ENCODE measurements around the gene SULT4A1.
"Not testable (repeated sequence)": the region's sequence is repeated elsewhere in the genome, so short reads cannot be mapped to it uniquely, and the experiment has no call there.

SULT4A1 gene

GRCh38 chr22:43862074-43862881 is at the start of gene SULT4A1:
SULT4A1 (minus strand) TSS chr22:43862513; CDS start chr22:43862382, 131 bp downstream.
- peaks cover 82% of the 10 kb centered on the region for H3K27me3 Mint-ChIP-seq
- H3K27ac Mint-ChIP-seq = no peak within 1 kb of the TSS
- no peak for DNase-seq
- peaks cover under 1 to 3% of the 10 kb centered on the region in 2 donors for H3K9me3 Mint-ChIP-seq
- peak within 1 kb of the TSS; percentile 37 to 64 for H3K4me3 Mint-ChIP-seq
- peaks cover 4% of the 10 kb centered on the region for H3K4me1 Mint-ChIP-seq
- no peak for ATAC-seq

- Mint-ChIP-seq H3K4me1 (no peaks in the 10 kb centered on the region), H3K27ac (no peak overlapping the region), H3K4me3 (no peak overlapping the region), H3K9me3 (no peaks in the 10 kb centered on the region), H3K27me3 (peaks cover 45% of the 10 kb centered on the region)
- DNase-seq (no peak), ATAC-seq (no peak)
Observed at GRCh38 chr22:43911351-43911750, 49.0 kb upstream of the SULT4A1 start.

- peaks cover 45% of the 10 kb centered on the region for H3K27me3 Mint-ChIP-seq
- H3K27ac Mint-ChIP-seq = peak overlapping the region in 1 of 2 donors; percentile 10
- H3K4me3 Mint-ChIP-seq = no peak overlapping the region
- no peaks in the 10 kb centered on the region for H3K4me1 Mint-ChIP-seq
- DNase-seq (no peak), ATAC-seq (no peak)
- no peaks in the 10 kb centered on the region for H3K9me3 Mint-ChIP-seq
Observed at GRCh38 chr22:43910178-43910695, 47.9 kb upstream of the SULT4A1 start.

GRCh38 chr22:43909708-43910107 is 47.4 kb upstream of the SULT4A1 start:
- H3K4me1 Mint-ChIP-seq = no peaks in the 10 kb centered on the region
- H3K9me3 Mint-ChIP-seq = no peaks in the 10 kb centered on the region
- H3K4me3 Mint-ChIP-seq = no peak overlapping the region
- ATAC-seq (no peak), DNase-seq (no peak)
- H3K27ac Mint-ChIP-seq = no peak overlapping the region
- peaks cover 45% of the 10 kb centered on the region for H3K27me3 Mint-ChIP-seq

- H3K27ac Mint-ChIP-seq = no peak overlapping the region
- H3K4me1 Mint-ChIP-seq = no peaks in the 10 kb centered on the region
- peaks cover 32% of the 10 kb centered on the region for H3K27me3 Mint-ChIP-seq
- ATAC-seq (no peak), DNase-seq (no peak)
- H3K9me3 Mint-ChIP-seq = no peaks in the 10 kb centered on the region
- H3K4me3 Mint-ChIP-seq = no peak overlapping the region
Observed at GRCh38 chr22:43905681-43906080, 43.4 kb upstream of the SULT4A1 start.

- peaks cover 19% of the 10 kb centered on the region for H3K27me3 Mint-ChIP-seq
- not testable (repeated sequence) for H3K27ac Mint-ChIP-seq, ATAC-seq, H3K4me3 Mint-ChIP-seq, H3K9me3 Mint-ChIP-seq, H3K4me1 Mint-ChIP-seq
- peak; percentile 19 to 27 for DNase-seq
Observed at GRCh38 chr22:43904412-43904811, 42.1 kb upstream of the SULT4A1 start.

- not testable (repeated sequence) for H3K9me3 Mint-ChIP-seq, ATAC-seq, H3K4me1 Mint-ChIP-seq, DNase-seq, H3K27ac Mint-ChIP-seq, H3K4me3 Mint-ChIP-seq
- H3K27me3 Mint-ChIP-seq = peaks cover 17% of the 10 kb centered on the region
Observed at GRCh38 chr22:43903033-43903432, 40.7 kb upstream of the SULT4A1 start.

GRCh38 chr22:43901976-43902643 is 39.8 kb upstream of the SULT4A1 start:
- Mint-ChIP-seq H3K4me3 (no peak overlapping the region), H3K9me3 (no peaks in the 10 kb centered on the region), H3K27ac (no peak overlapping the region), H3K27me3 (peaks cover 17% of the 10 kb centered on the region), H3K4me1 (no peaks in the 10 kb centered on the region)
- ATAC-seq (no peak), DNase-seq (no peak)

- Mint-ChIP-seq H3K27ac (no peak overlapping the region), H3K4me1 (no peaks in the 10 kb centered on the region), H3K4me3 (no peak overlapping the region), H3K9me3 (no peaks in the 10 kb centered on the region), H3K27me3 (peaks cover 24% of the 10 kb centered on the region)
- ATAC-seq (no peak), DNase-seq (no peak)
Observed at GRCh38 chr22:43900206-43900605, 37.9 kb upstream of the SULT4A1 start.

- Mint-ChIP-seq H3K9me3 (no peaks in the 10 kb centered on the region), H3K4me1 (no peaks in the 10 kb centered on the region), H3K4me3 (no peak overlapping the region), H3K27ac (no peak overlapping the region), H3K27me3 (peaks cover 23% of the 10 kb centered on the region)
- ATAC-seq = no peak
- DNase-seq = no peak
Observed at GRCh38 chr22:43897751-43898261, 35.5 kb upstream of the SULT4A1 start.

- no peak for DNase-seq
- peaks cover 10% of the 10 kb centered on the region for H3K4me1 Mint-ChIP-seq
- H3K27ac Mint-ChIP-seq = no peak overlapping the region
- H3K4me3 Mint-ChIP-seq = no peak overlapping the region
- H3K27me3 Mint-ChIP-seq = peaks cover 37% of the 10 kb centered on the region
- no peak for ATAC-seq
- no peaks in the 10 kb centered on the region for H3K9me3 Mint-ChIP-seq
Observed at GRCh38 chr22:43895986-43896645, 33.8 kb upstream of the SULT4A1 start.

- Mint-ChIP-seq H3K27ac (no peak overlapping the region), H3K27me3 (peaks cover 54% of the 10 kb centered on the region), H3K4me3 (no peak overlapping the region), H3K4me1 (peaks cover 10% of the 10 kb centered on the region), H3K9me3 (no peaks in the 10 kb centered on the region)
- no peak for ATAC-seq
- DNase-seq = no peak
Observed at GRCh38 chr22:43894122-43894521, 31.8 kb upstream of the SULT4A1 start.

- no peak overlapping the region for H3K27ac Mint-ChIP-seq
- H3K9me3 Mint-ChIP-seq = no peaks in the 10 kb centered on the region
- peaks cover 62% of the 10 kb centered on the region for H3K27me3 Mint-ChIP-seq
- H3K4me3 Mint-ChIP-seq = no peak overlapping the region
- ATAC-seq = no peak
- peaks cover 10% of the 10 kb centered on the region for H3K4me1 Mint-ChIP-seq
- DNase-seq = no peak
Observed at GRCh38 chr22:43893266-43893665, 31.0 kb upstream of the SULT4A1 start.

GRCh38 chr22:43892183-43892894 is 30.0 kb upstream of the SULT4A1 start:
- Mint-ChIP-seq H3K4me1 (peaks cover 10% of the 10 kb centered on the region), H3K27ac (no peak overlapping the region), H3K9me3 (no peaks in the 10 kb centered on the region), H3K27me3 (peaks cover 71% of the 10 kb centered on the region), H3K4me3 (peak overlapping the region in 1 of 2 donors; percentile 33)
- no peak for DNase-seq
- no peak for ATAC-seq
